HG03565 (cell line): ENCODE measurements around the gene RABL2B.

Source experiments
- ATAC-seq: cut with Tn5 transposase; IDR thresholded peaks from one replicate; pipeline ENCODE4 v1.9.1; 2021; ENCODE audit warnings: mild to moderate bottlenecking, moderate library complexity; ENCODE audit not compliant: unreplicated experiment

RABL2B gene

GRCh38 chr22:50722716-50723428 is 60.6 kb downstream of the RABL2B start:
- ATAC-seq: no peak

GRCh38 chr22:50722048-50722701 is 61.3 kb downstream of the RABL2B start:
- no peak for ATAC-seq

GRCh38 chr22:50721257-50721844 is 62.1 kb downstream of the RABL2B start:
- ATAC-seq: no peak

GRCh38 chr22:50720301-50721256 is 62.9 kb downstream of the RABL2B start:
- ATAC-seq: no peak

- ATAC-seq: no peak
These were observed 63.6 kb downstream of the RABL2B start for GRCh38 chr22:50719814-50720300.

GRCh38 chr22:50718352-50718709 is 65.1 kb downstream of the RABL2B start:
- ATAC-seq: no peak

GRCh38 chr22:50717709-50718351 is 65.6 kb downstream of the RABL2B start:
- ATAC-seq: no peak
